Thymus (tissue), 11 donors: ENCODE measurements around the gene TSR1. TPM values are rescaled to one million over a fixed set of nuclear protein-coding genes. Genes with fewer than 3 reads are reported as not detected.

Source experiments
- DNase-seq, 9 donors: peaks; one replicate each; pipeline ENCODE4 v3.0.0-alpha.2; 2013; ENCODE audit warnings: low spot score in 9 of 9, low read depth in 6 of 9, missing footprints in 1 of 9
- H3K27ac ChIP-seq, 2 donors: one replicate each; pipeline ENCODE4 v1.5.1; 2013; ENCODE audit warnings: control low read depth in 1 of 2, low read depth in 1 of 2, low read length in 1 of 2, mild to moderate bottlenecking in 1 of 2, moderate library complexity in 1 of 2
- H3K27me3 ChIP-seq, 2 donors: one replicate each; pipeline ENCODE4 v1.5.1; 2013; ENCODE audit warnings: low read length in 1 of 2; ENCODE audit not compliant: control insufficient read depth in 2 of 2, insufficient read depth in 1 of 2
- H3K36me3 ChIP-seq, 2 donors: one replicate each; pipeline ENCODE4 v1.5.1; 2013; ENCODE audit warnings: low read length in 1 of 2, mild to moderate bottlenecking in 1 of 2, moderate library complexity in 1 of 2; ENCODE audit not compliant: control insufficient read depth in 2 of 2, insufficient read depth in 2 of 2
- H3K4me1 ChIP-seq, 2 donors: one replicate each; pipeline ENCODE4 v1.5.1; 2013; ENCODE audit warnings: low read length in 2 of 2; ENCODE audit not compliant: control insufficient read depth in 2 of 2, insufficient read depth in 2 of 2
- H3K4me3 ChIP-seq, 2 donors: one replicate each; pipeline ENCODE4 v1.5.1; 2013; ENCODE audit warnings: low read length in 2 of 2, control low read depth in 1 of 2, mild to moderate bottlenecking in 1 of 2
- H3K9me3 ChIP-seq, 2 donors: one replicate each; pipeline ENCODE4 v1.5.1; 2013; ENCODE audit warnings: low read length in 1 of 2, mild to moderate bottlenecking in 1 of 2; ENCODE audit not compliant: control insufficient read depth in 2 of 2, insufficient read depth in 1 of 2
- WGBS: extraction: QIAGEN DNeasy Blood & Tissue Kit; methylation state at CpG from one replicate; pipeline ENCODE4 v1.1.7; 2013; 5-methylcytosine and 5-hydroxymethylcytosine counted together
- polyA plus RNA-seq: library from polyadenylated mRNA; stranded (reverse); fragments of 200-250 nt; gene quantifications from one replicate; pipeline ENCODE4 v1.2.3, GENCODE V29; 2013
- total RNA-seq: library from RNA; stranded (reverse); fragments of 120-200 nt; gene quantifications from one replicate; pipeline ENCODE4 v1.2.4, GENCODE V29; 2013
- donor health status: healthy.

Gene TSR1
- total and polyA plus RNA-seq, 2 donors: 12.4 to 18.3 TPM

- no peaks in the 10 kb centered on the region for H3K27me3 ChIP-seq
- no peak for DNase-seq
- H3K4me3 ChIP-seq: no peak overlapping the region
- H3K9me3 ChIP-seq: no peaks in the 10 kb centered on the region
- 96% methylated on average over 4 of the region's 4 CpGs for WGBS
- H3K36me3 ChIP-seq: peaks cover 6 to 7% of the 10 kb centered on the region in 2 donors
- H3K27ac ChIP-seq: no peak overlapping the region
- peaks cover 10 to 16% of the 10 kb centered on the region in 2 donors for H3K4me1 ChIP-seq
These were observed 31.3 kb downstream of the TSR1 start for GRCh38 chr17:2304931-2305330.

GRCh38 chr17:2303204-2304188 lies 32.8 kb downstream of the TSR1 start, which contains the start of the genes SMG6 and SRR:
Gene SMG6, minus strand, starts transcription at chr17:2303785. Its CDS starts 65 bp downstream, at chr17:2303720.
Gene SRR, plus strand, starts transcription at chr17:2303950. Its CDS starts 11,611 bp downstream, at chr17:2315561.
- peak; percentile 56 to 97 (median 90) for DNase-seq
- H3K4me3 ChIP-seq: peak within 1 kb of the TSS; percentile 95 to 98
- WGBS: under 1% methylated on average over 108 of the region's 108 CpGs
- H3K4me1 ChIP-seq: peaks cover 10 to 16% of the 10 kb centered on the region in 2 donors
- peak within 1 kb of the TSS; percentile 81 to 93 for H3K27ac ChIP-seq
- peaks cover 18 to 21% of the 10 kb centered on the region in 2 donors for H3K36me3 ChIP-seq
- H3K27me3 ChIP-seq: no peaks in the 10 kb centered on the region
- H3K9me3 ChIP-seq: no peaks in the 10 kb centered on the region

GRCh38 chr17:2302778-2303203 lies 33.5 kb downstream of the TSR1 start:
- Histone ChIP-seq H3K27me3 (no peaks in the 10 kb centered on the region), H3K27ac (peak overlapping the region; percentile 81 to 93), H3K9me3 (no peaks in the 10 kb centered on the region), H3K4me1 (peaks cover 10 to 16% of the 10 kb centered on the region in 2 donors), H3K4me3 (peak overlapping the region; percentile 95 to 98), H3K36me3 (peaks cover 18 to 23% of the 10 kb centered on the region in 2 donors)
- 6% methylated on average over 12 of the region's 12 CpGs for WGBS
- DNase-seq: peak in 3 of 9 donors; percentile 3 to 9 (median 5)

DNA sequence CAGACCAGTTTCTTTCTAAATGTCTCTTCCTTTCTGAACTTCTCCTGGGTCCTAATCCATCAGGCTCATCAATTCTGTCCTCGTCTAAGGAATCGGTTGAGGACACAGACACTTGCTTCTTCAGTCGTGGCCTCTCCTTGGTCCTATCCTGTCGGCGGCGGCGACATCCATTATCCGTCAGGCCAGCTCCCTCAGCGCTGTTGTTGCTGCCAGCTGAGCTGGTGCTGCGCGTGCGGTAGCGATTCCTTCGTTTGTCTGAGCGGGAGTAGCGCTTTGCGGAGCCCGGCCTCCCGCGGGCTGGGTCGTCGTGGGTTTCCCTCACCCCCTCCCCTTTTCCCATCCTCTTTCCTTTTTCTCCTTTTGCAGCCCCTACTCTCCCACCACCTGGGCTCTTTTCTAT lies 36.5 kb downstream of the TSR1 start:
- Histone ChIP-seq H3K4me3 (no peak overlapping the region), H3K36me3 (peaks cover 32 to 54% of the 10 kb centered on the region in 2 donors), H3K27ac (no peak overlapping the region), H3K4me1 (peaks cover 10 to 16% of the 10 kb centered on the region in 2 donors), H3K27me3 (no peaks in the 10 kb centered on the region), H3K9me3 (no peaks in the 10 kb centered on the region)
- no peak for DNase-seq
- WGBS: 97% methylated on average over 22 of the region's 22 CpGs

- 96% methylated on average over 12 of the region's 12 CpGs for WGBS
- Histone ChIP-seq H3K4me1 (peaks cover 10 to 13% of the 10 kb centered on the region in 2 donors), H3K9me3 (no peaks in the 10 kb centered on the region), H3K27me3 (no peaks in the 10 kb centered on the region), H3K36me3 (peaks cover 38 to 59% of the 10 kb centered on the region in 2 donors), H3K27ac (no peak overlapping the region), H3K4me3 (no peak overlapping the region)
- DNase-seq: no peak
These were observed 37.1 kb downstream of the TSR1 start for GRCh38 chr17:2299136-2299535.

DNA sequence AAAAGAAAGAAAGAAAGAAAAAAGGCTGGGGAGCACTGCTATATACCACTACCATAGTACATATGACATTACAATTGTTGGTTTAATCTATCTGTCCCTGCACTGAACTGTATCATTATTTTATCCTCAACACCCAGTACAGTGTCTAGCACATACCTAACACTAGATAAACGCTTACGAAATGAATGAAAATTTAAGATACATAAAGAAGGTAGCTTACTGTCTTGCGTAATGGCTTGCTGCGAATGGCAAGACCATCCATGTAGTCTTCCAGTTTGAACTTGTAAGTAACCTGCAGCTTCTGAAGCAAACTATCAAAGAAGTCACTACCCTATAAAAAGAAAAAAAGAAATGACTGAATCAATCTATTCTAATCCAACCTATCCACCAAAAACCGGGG lies 39.2 kb downstream of the TSR1 start:
- H3K9me3 ChIP-seq: no peaks in the 10 kb centered on the region
- H3K4me1 ChIP-seq: peaks cover 2 to 3% of the 10 kb centered on the region in 2 donors
- no peak for DNase-seq
- WGBS: 93% methylated on average over 5 of the region's 5 CpGs
- no peak overlapping the region for H3K4me3 ChIP-seq
- no peak overlapping the region for H3K27ac ChIP-seq
- peaks cover 54 to 78% of the 10 kb centered on the region in 2 donors for H3K36me3 ChIP-seq
- no peaks in the 10 kb centered on the region for H3K27me3 ChIP-seq

DNA sequence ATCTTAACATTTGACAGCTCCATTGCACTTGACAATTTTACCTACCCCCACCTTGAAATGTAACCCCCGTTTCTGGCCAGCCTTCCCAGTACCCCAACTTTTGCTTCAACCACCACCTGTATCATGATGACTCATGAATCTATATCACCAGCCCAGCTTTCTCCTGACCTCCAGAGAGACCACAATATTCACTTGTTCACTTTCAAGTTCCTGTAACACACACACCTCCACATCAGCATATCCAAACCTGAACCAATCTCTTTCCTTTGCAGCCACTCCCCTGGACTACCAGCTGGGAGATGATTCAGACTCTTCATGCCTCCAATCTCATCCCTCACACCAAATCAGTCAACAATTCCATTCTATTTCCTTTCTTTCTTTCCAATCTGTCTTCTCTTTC lies 40.7 kb downstream of the TSR1 start:
- Histone ChIP-seq H3K4me3 (no peak overlapping the region), H3K27ac (no peak overlapping the region), H3K9me3 (no peaks in the 10 kb centered on the region), H3K27me3 (no peaks in the 10 kb centered on the region), H3K36me3 (peaks cover 64 to 90% of the 10 kb centered on the region in 2 donors), H3K4me1 (no peaks in the 10 kb centered on the region)
- DNase-seq: no peak
- WGBS: 94% methylated on average over 1 of the region's 1 CpG

DNA sequence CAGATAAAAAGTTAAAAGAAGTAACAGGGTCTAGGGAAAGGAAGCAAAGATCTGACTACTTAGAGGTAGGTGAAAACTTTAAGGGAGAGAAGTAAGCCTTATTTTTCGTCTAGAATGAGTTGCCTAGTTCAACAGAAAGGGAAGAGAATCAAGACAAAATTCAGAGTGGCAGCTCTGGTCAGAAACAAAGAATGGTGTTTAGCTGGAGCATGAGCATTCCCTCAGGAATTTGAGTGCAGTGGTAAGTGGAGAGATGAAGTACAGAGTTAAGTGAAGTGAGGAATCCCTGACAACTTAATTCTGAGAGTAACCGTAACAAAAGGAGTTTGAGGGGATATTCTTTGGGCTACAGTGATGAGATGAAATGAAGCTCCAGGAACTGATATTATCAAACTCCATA lies 44.2 kb downstream of the TSR1 start:
- peaks cover 55 to 86% of the 10 kb centered on the region in 2 donors for H3K36me3 ChIP-seq
- no peaks in the 10 kb centered on the region for H3K27me3 ChIP-seq
- no peak for DNase-seq
- H3K4me3 ChIP-seq: no peak overlapping the region
- H3K9me3 ChIP-seq: no peaks in the 10 kb centered on the region
- no peaks in the 10 kb centered on the region for H3K4me1 ChIP-seq
- no peak overlapping the region for H3K27ac ChIP-seq
- 94% methylated on average over 2 of the region's 2 CpGs for WGBS

GRCh38 chr17:2289878-2290478 lies 46.3 kb downstream of the TSR1 start:
- H3K4me3 ChIP-seq: no peak overlapping the region
- peaks cover 45 to 73% of the 10 kb centered on the region in 2 donors for H3K36me3 ChIP-seq
- WGBS: 95% methylated on average over 5 of the region's 5 CpGs
- no peak overlapping the region for H3K27ac ChIP-seq
- no peaks in the 10 kb centered on the region for H3K27me3 ChIP-seq
- H3K4me1 ChIP-seq: no peaks in the 10 kb centered on the region
- DNase-seq: no peak
- H3K9me3 ChIP-seq: no peaks in the 10 kb centered on the region
